ENCODE measurements around the gene MRPL48.
"Not testable (repeated sequence)": the region's sequence is repeated elsewhere in the genome, so short reads cannot be mapped to it uniquely, and the experiment has no call there.

Gene MRPL48

GRCh38 chr11:73880449-73880848 is 92.8 kb downstream of the MRPL48 start:
- H3K27ac ChIP-seq (ENCODE audit: insufficient read depth, low read depth, low read length, poor library complexity, severe bottlenecking); H3K36me3 ChIP-seq (ENCODE audit: control insufficient read depth, insufficient read depth, low read length); H3K4me1 ChIP-seq (ENCODE audit: control insufficient read depth, insufficient read depth, low read length); H3K4me3 ChIP-seq (ENCODE audit: insufficient read depth, low read depth, low read length); H3K9me3 ChIP-seq (ENCODE audit: control insufficient read depth, low read length); H3K27me3 ChIP-seq (ENCODE audit: control insufficient read depth, insufficient read depth, low read length, poor library complexity, severe bottlenecking): not testable (repeated sequence)
- 90 to 91% methylated on average over 10 of the region's 10 CpGs for WGBS, 2 experiments

DNA sequence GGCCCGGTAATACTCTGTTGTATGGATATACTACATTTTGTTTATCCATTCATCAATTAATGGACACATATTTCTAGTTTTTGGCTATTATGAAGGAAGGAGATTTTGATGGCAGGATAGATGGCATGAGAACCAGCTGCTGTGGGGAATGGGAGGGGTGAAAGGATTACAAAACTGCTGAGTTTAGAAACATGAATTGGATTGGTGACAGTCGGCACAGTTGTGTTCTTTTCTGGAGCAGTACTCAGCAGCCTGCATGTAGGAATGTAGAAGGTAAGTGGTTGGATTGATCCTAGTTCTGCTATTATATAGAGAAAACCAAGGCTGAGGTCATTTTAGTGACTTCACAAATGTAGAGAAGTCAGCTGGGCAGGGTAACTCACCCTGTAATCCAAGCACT is 96.2 kb downstream of the MRPL48 start:
- no peak overlapping the region for H3K4me3 ChIP-seq (ENCODE audit: insufficient read depth, low read depth, low read length)
- 92 to 100% methylated on average over 1 to 2 of the region's 2 CpGs for WGBS, 2 experiments
- no peaks in the 10 kb centered on the region for H3K9me3 ChIP-seq (ENCODE audit: control insufficient read depth, low read length)
- H3K4me1 ChIP-seq (ENCODE audit: control insufficient read depth, insufficient read depth, low read length), result no peaks in the 10 kb centered on the region
- no peaks in the 10 kb centered on the region for H3K27me3 ChIP-seq (ENCODE audit: control insufficient read depth, insufficient read depth, low read length, poor library complexity, severe bottlenecking)
- no peak overlapping the region for H3K27ac ChIP-seq (ENCODE audit: insufficient read depth, low read depth, low read length, poor library complexity, severe bottlenecking)
- peaks cover 9% of the 10 kb centered on the region for H3K36me3 ChIP-seq (ENCODE audit: control insufficient read depth, insufficient read depth, low read length)

DNA sequence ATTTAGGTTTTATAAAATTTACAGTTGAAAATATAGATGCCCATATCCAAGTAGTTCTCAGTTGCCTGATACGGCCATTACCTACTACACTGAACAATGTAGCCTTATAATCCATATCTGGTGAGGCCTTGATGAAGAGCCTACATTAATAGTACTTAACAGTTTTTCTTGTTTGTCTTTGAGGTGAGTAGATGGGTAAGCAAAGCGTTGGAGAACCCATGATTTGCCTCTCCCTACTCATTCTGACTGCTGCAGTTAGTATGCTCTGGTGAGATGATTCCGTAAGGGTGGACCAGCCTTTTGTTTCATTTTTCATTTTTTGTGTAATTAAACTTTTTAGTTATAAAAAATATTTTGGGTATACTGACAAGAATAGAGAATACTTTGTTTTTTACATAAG is 100.6 kb downstream of the MRPL48 start:
- no peak overlapping the region for H3K4me3 ChIP-seq (ENCODE audit: insufficient read depth, low read depth, low read length)
- H3K9me3 ChIP-seq (ENCODE audit: control insufficient read depth, low read length), result no peaks in the 10 kb centered on the region
- WGBS, 2 experiments, result 96 to 100% methylated on average over 1 to 2 of the region's 3 CpGs
- H3K27ac ChIP-seq (ENCODE audit: insufficient read depth, low read depth, low read length, poor library complexity, severe bottlenecking), result no peak overlapping the region
- H3K27me3 ChIP-seq (ENCODE audit: control insufficient read depth, insufficient read depth, low read length, poor library complexity, severe bottlenecking), result no peaks in the 10 kb centered on the region
- H3K4me1 ChIP-seq (ENCODE audit: control insufficient read depth, insufficient read depth, low read length), result no peaks in the 10 kb centered on the region
- H3K36me3 ChIP-seq (ENCODE audit: control insufficient read depth, insufficient read depth, low read length), result peaks cover 4% of the 10 kb centered on the region

DNA sequence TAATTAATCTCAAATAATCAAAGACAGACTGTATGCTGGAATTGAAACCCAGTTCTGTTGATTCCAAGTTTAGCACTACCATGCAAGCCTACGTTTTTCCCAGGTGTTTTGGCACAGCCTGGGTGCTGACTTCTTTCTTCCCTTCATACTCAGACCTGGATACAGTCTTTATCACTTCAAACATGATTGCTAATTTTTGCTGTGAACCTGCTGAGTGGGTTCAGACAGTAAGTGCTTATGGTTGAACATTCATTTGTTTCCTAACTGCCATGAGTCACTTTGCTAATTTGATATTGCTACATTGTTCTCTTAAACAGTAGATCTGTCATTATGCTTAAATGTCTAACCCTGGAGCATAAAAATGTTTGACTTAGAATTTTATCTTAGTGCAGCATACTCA is 101.3 kb downstream of the MRPL48 start:
- Histone ChIP-seq H3K27me3 (ENCODE audit: control insufficient read depth, insufficient read depth, low read length, poor library complexity, severe bottlenecking) (no peaks in the 10 kb centered on the region), H3K4me3 (ENCODE audit: insufficient read depth, low read depth, low read length) (no peak overlapping the region), H3K9me3 (ENCODE audit: control insufficient read depth, low read length) (no peaks in the 10 kb centered on the region), H3K27ac (ENCODE audit: insufficient read depth, low read depth, low read length, poor library complexity, severe bottlenecking) (no peak overlapping the region), H3K4me1 (ENCODE audit: control insufficient read depth, insufficient read depth, low read length) (no peaks in the 10 kb centered on the region), H3K36me3 (ENCODE audit: control insufficient read depth, insufficient read depth, low read length) (peaks cover 4% of the 10 kb centered on the region)
- 76 to 81% methylated on average over 1 of the region's 1 CpG for WGBS, 2 experiments

- H3K36me3 ChIP-seq (ENCODE audit: control insufficient read depth, insufficient read depth, low read length), result peaks cover 4% of the 10 kb centered on the region
- 89 to 96% methylated on average over 1 of the region's 1 CpG for WGBS, 2 experiments
- H3K9me3 ChIP-seq (ENCODE audit: control insufficient read depth, low read length), result no peaks in the 10 kb centered on the region
These were observed 101.9 kb downstream of the MRPL48 start for GRCh38 chr11:73889536-73889935.

GRCh38 chr11:73893041-73893440 is 105.4 kb downstream of the MRPL48 start:
- Histone ChIP-seq H3K4me1 (ENCODE audit: control insufficient read depth, insufficient read depth, low read length) (no peaks in the 10 kb centered on the region), H3K36me3 (ENCODE audit: control insufficient read depth, insufficient read depth, low read length) (no peaks in the 10 kb centered on the region), H3K27me3 (ENCODE audit: control insufficient read depth, insufficient read depth, low read length, poor library complexity, severe bottlenecking) (no peaks in the 10 kb centered on the region), H3K4me3 (ENCODE audit: insufficient read depth, low read depth, low read length) (no peak overlapping the region), H3K9me3 (ENCODE audit: control insufficient read depth, low read length) (no peaks in the 10 kb centered on the region), H3K27ac (ENCODE audit: insufficient read depth, low read depth, low read length, poor library complexity, severe bottlenecking) (no peak overlapping the region)
- 94 to 95% methylated on average over 2 to 3 of the region's 3 CpGs for WGBS, 2 experiments

More at GRCh38 chr11:73889536-73889935, 101.9 kb downstream of the MRPL48 start:
- no peak overlapping the region for H3K4me3 ChIP-seq (ENCODE audit: insufficient read depth, low read depth, low read length)
- H3K27ac ChIP-seq (ENCODE audit: insufficient read depth, low read depth, low read length, poor library complexity, severe bottlenecking), result no peak overlapping the region
- no peaks in the 10 kb centered on the region for H3K4me1 ChIP-seq (ENCODE audit: control insufficient read depth, insufficient read depth, low read length)
- no peaks in the 10 kb centered on the region for H3K27me3 ChIP-seq (ENCODE audit: control insufficient read depth, insufficient read depth, low read length, poor library complexity, severe bottlenecking)

DNA sequence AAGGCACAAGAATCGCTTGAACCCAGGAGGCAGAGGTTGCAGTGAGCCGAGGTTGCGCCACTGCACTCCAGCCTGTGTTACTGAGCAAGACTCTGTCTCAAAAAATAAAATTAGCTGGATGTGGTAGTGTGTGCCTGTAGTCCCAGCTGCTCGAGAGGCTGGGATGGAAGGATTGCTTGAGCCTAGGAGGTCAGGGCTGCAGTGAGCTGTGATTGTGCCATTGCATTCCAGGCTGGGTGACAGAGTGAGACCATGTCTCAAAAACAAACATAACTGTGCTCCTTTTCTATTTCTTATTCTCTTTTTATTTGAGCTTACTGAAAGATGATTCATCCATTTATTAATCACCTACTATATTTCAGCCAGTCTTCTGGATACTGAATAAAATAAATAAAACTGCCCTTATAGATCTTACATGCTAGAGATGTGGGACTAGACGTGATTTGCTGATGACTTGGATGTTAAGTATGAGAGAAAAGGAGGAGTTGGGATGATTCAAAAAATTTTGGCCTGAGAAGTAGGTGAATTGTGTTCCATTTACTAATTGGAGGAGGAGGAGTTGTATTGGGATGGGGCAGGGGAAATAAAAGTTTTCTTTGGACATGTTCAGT is 107.2 kb downstream of the MRPL48 start:
- WGBS, 2 experiments, result 94 to 97% methylated on average over 5 of the region's 5 CpGs

DNA sequence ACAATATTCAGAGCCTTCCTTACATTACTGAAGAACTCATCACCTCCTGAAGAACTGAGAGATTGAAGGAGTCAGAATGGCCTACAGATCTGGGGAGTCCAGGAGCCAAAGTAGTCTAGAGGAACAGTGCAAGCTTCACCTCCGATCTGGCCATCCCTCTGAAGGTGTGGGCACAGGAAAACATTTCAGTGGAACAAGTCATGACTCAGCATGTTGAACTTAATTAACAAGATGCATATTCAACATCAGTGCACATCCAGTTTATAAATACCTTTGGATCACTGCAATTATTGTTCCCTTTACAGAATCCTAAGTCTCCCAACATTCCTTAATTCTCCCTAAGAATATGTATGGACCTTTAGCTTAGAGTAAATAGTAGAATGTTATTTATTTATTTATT is 114.6 kb downstream of the MRPL48 start:
- peaks cover 21% of the 10 kb centered on the region for H3K36me3 ChIP-seq (ENCODE audit: control insufficient read depth, insufficient read depth, low read length)
- no peaks in the 10 kb centered on the region for H3K4me1 ChIP-seq (ENCODE audit: control insufficient read depth, insufficient read depth, low read length)
- H3K9me3 ChIP-seq (ENCODE audit: control insufficient read depth, low read length), result no peaks in the 10 kb centered on the region
- no peak overlapping the region for H3K27ac ChIP-seq (ENCODE audit: insufficient read depth, low read depth, low read length, poor library complexity, severe bottlenecking)
- no peak overlapping the region for H3K4me3 ChIP-seq (ENCODE audit: insufficient read depth, low read depth, low read length)
- no peaks in the 10 kb centered on the region for H3K27me3 ChIP-seq (ENCODE audit: control insufficient read depth, insufficient read depth, low read length, poor library complexity, severe bottlenecking)
- 91 to 100% methylated on average over 1 of the region's 1 CpG for WGBS, 2 experiments

More for the DNA sequence above, 107.2 kb downstream of the MRPL48 start:
- Histone ChIP-seq H3K4me3 (ENCODE audit: insufficient read depth, low read depth, low read length) (no peak overlapping the region), H3K27ac (ENCODE audit: insufficient read depth, low read depth, low read length, poor library complexity, severe bottlenecking) (no peak overlapping the region), H3K9me3 (ENCODE audit: control insufficient read depth, low read length) (no peaks in the 10 kb centered on the region), H3K4me1 (ENCODE audit: control insufficient read depth, insufficient read depth, low read length) (no peaks in the 10 kb centered on the region), H3K36me3 (ENCODE audit: control insufficient read depth, insufficient read depth, low read length) (peaks cover 12% of the 10 kb centered on the region), H3K27me3 (ENCODE audit: control insufficient read depth, insufficient read depth, low read length, poor library complexity, severe bottlenecking) (no peaks in the 10 kb centered on the region)

- Histone ChIP-seq H3K27ac (ENCODE audit: insufficient read depth, low read depth, low read length, poor library complexity, severe bottlenecking) (no peak overlapping the region), H3K4me1 (ENCODE audit: control insufficient read depth, insufficient read depth, low read length) (no peaks in the 10 kb centered on the region), H3K4me3 (ENCODE audit: insufficient read depth, low read depth, low read length) (no peak overlapping the region), H3K27me3 (ENCODE audit: control insufficient read depth, insufficient read depth, low read length, poor library complexity, severe bottlenecking) (no peaks in the 10 kb centered on the region), H3K9me3 (ENCODE audit: control insufficient read depth, low read length) (no peaks in the 10 kb centered on the region), H3K36me3 (ENCODE audit: control insufficient read depth, insufficient read depth, low read length) (peaks cover 2% of the 10 kb centered on the region)
- 92 to 94% methylated on average over 4 of the region's 4 CpGs for WGBS, 2 experiments
These were observed 119.5 kb downstream of the MRPL48 start for GRCh38 chr11:73907191-73907590.

GRCh38 chr11:73912026-73912425 is 124.4 kb downstream of the MRPL48 start:
- Histone ChIP-seq H3K9me3 (ENCODE audit: control insufficient read depth, low read length) (no peaks in the 10 kb centered on the region), H3K27me3 (ENCODE audit: control insufficient read depth, insufficient read depth, low read length, poor library complexity, severe bottlenecking) (no peaks in the 10 kb centered on the region), H3K4me3 (ENCODE audit: insufficient read depth, low read depth, low read length) (no peak overlapping the region), H3K27ac (ENCODE audit: insufficient read depth, low read depth, low read length, poor library complexity, severe bottlenecking) (no peak overlapping the region), H3K4me1 (ENCODE audit: control insufficient read depth, insufficient read depth, low read length) (no peaks in the 10 kb centered on the region), H3K36me3 (ENCODE audit: control insufficient read depth, insufficient read depth, low read length) (peaks cover 5% of the 10 kb centered on the region)
- 93 to 96% methylated on average over 2 of the region's 2 CpGs for WGBS, 2 experiments

DNA sequence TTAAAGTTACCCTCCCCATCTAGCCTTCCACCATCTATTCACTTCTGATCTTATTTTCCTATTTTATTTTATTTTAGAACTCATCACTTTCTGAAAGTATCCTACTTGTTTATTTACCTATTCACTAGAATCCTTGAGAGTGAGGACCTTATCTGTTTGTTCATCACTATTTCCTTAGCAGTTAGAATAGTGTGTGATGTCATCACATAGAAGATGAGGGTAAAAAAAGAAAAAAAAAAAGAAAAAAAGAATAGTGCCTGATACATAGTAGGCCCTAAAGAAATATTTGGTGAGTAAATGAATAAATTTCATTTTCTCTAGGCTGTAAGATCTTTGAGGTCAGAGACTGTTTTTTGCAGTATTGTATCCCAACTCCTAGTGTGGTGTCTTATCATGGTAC is 125.8 kb downstream of the MRPL48 start:
- H3K36me3 ChIP-seq (ENCODE audit: control insufficient read depth, insufficient read depth, low read length), result peaks cover 5% of the 10 kb centered on the region
- H3K27ac ChIP-seq (ENCODE audit: insufficient read depth, low read depth, low read length, poor library complexity, severe bottlenecking), result no peak overlapping the region
- no peaks in the 10 kb centered on the region for H3K27me3 ChIP-seq (ENCODE audit: control insufficient read depth, insufficient read depth, low read length, poor library complexity, severe bottlenecking)
- no peak overlapping the region for H3K4me3 ChIP-seq (ENCODE audit: insufficient read depth, low read depth, low read length)
- H3K9me3 ChIP-seq (ENCODE audit: control insufficient read depth, low read length), result no peaks in the 10 kb centered on the region
- H3K4me1 ChIP-seq (ENCODE audit: control insufficient read depth, insufficient read depth, low read length), result no peaks in the 10 kb centered on the region

Measured in ectodermal cell (in vitro differentiated cells).